Testis (tissue), 2 donors: ENCODE measurements around the gene PHLDB3.
"Not testable (repeated sequence)": the region's sequence is repeated elsewhere in the genome, so short reads cannot be mapped to it uniquely, and the experiment has no call there.

ENCODE experiments used
- CTCF ChIP-seq, 3 experiments: fragments of 450-650 bp in 2 of 3; fragments of 200-600 bp in 1 of 3; sonication (generic) in 1 of 3; IDR thresholded peaks; one replicate each; pipeline ENCODE4 v1.5.1; 2016 to 2019; ENCODE audit warnings: antibody characterized with exemption in 3 of 3, mild to moderate bottlenecking in 2 of 3, moderate library complexity in 1 of 3
- POLR2A ChIP-seq: fragments of 450-650 bp; IDR thresholded peaks from one replicate; pipeline ENCODE4 v1.6.1; 2017; ENCODE audit warnings: antibody characterized with exemption, mild to moderate bottlenecking, moderate library complexity

GRCh38 chr19:43444091-43444490 lies 60.5 kb downstream of the PHLDB3 start:
- not testable (repeated sequence) for TF ChIP-seq CTCF (IDR thresholded peaks at IDR 0.05); POLR2A
